ENCODE results near the gene KRT77.

Gene KRT77

GRCh38 chr12:52741375-52742195, 38.3 kb upstream of the KRT77 start:
- Histone ChIP-seq H3K4me1 (ENCODE audit: control insufficient read depth, insufficient read depth, low read length) (no peaks in the 10 kb centered on the region), H3K9me3 (ENCODE audit: control insufficient read depth in 2 of 2, low read length in 2 of 2) (no peaks in the 10 kb centered on the region), H3K36me3 (ENCODE audit: control insufficient read depth in 2 of 2, insufficient read depth in 2 of 2, low read length in 2 of 2) (no peaks in the 10 kb centered on the region), H3K4me3 (ENCODE audit: low read length in 2 of 2) (no peak overlapping the region), H3K27ac (ENCODE audit: low read length) (no peak overlapping the region), H3K27me3 (ENCODE audit: control insufficient read depth in 1 of 2, insufficient read depth in 2 of 2, low read length in 2 of 2) (peaks cover 3 to 17% of the 10 kb centered on the region in 2 donors), H3K9ac (ENCODE audit: low read length in 2 of 2) (no peak overlapping the region)

GRCh38 chr12:52740584-52740983, 37.3 kb upstream of the KRT77 start:
- Histone ChIP-seq H3K4me3 (ENCODE audit: low read length in 2 of 2) (no peak overlapping the region), H3K27me3 (ENCODE audit: control insufficient read depth in 1 of 2, insufficient read depth in 2 of 2, low read length in 2 of 2) (peaks cover 3 to 15% of the 10 kb centered on the region in 2 donors), H3K9ac (ENCODE audit: low read length in 2 of 2) (no peak overlapping the region), H3K27ac (ENCODE audit: low read length) (no peak overlapping the region), H3K36me3 (ENCODE audit: control insufficient read depth in 2 of 2, insufficient read depth in 2 of 2, low read length in 2 of 2) (no peaks in the 10 kb centered on the region), H3K4me1 (ENCODE audit: control insufficient read depth, insufficient read depth, low read length) (no peaks in the 10 kb centered on the region), H3K9me3 (ENCODE audit: control insufficient read depth in 2 of 2, low read length in 2 of 2) (no peaks in the 10 kb centered on the region)

- H3K36me3 ChIP-seq (ENCODE audit: control insufficient read depth in 2 of 2, insufficient read depth in 2 of 2, low read length in 2 of 2) = no peaks in the 10 kb centered on the region
- H3K27me3 ChIP-seq (ENCODE audit: control insufficient read depth in 1 of 2, insufficient read depth in 2 of 2, low read length in 2 of 2) = peaks cover 3 to 13% of the 10 kb centered on the region in 2 donors
- H3K27ac ChIP-seq (ENCODE audit: low read length) = no peak overlapping the region
- no peak overlapping the region for H3K4me3 ChIP-seq (ENCODE audit: low read length in 2 of 2)
- no peaks in the 10 kb centered on the region for H3K9me3 ChIP-seq (ENCODE audit: control insufficient read depth in 2 of 2, low read length in 2 of 2)
- H3K4me1 ChIP-seq (ENCODE audit: control insufficient read depth, insufficient read depth, low read length) = no peaks in the 10 kb centered on the region
- no peak overlapping the region for H3K9ac ChIP-seq (ENCODE audit: low read length in 2 of 2)
These were observed 36.6 kb upstream of the KRT77 start for GRCh38 chr12:52739963-52740362.

GRCh38 chr12:52735816-52736632, 32.7 kb upstream of the KRT77 start:
- Histone ChIP-seq H3K9me3 (ENCODE audit: control insufficient read depth in 2 of 2, low read length in 2 of 2) (peaks cover 0 to 7% of the 10 kb centered on the region in 2 donors), H3K9ac (ENCODE audit: low read length in 2 of 2) (no peak overlapping the region), H3K27me3 (ENCODE audit: control insufficient read depth in 1 of 2, insufficient read depth in 2 of 2, low read length in 2 of 2) (peaks cover 0 to 13% of the 10 kb centered on the region in 2 donors), H3K36me3 (ENCODE audit: control insufficient read depth in 2 of 2, insufficient read depth in 2 of 2, low read length in 2 of 2) (no peaks in the 10 kb centered on the region), H3K27ac (ENCODE audit: low read length) (no peak overlapping the region), H3K4me1 (ENCODE audit: control insufficient read depth, insufficient read depth, low read length) (no peaks in the 10 kb centered on the region), H3K4me3 (ENCODE audit: low read length in 2 of 2) (no peak overlapping the region)

- Histone ChIP-seq H3K36me3 (ENCODE audit: control insufficient read depth in 2 of 2, insufficient read depth in 2 of 2, low read length in 2 of 2) (no peaks in the 10 kb centered on the region), H3K27ac (ENCODE audit: low read length) (no peak overlapping the region), H3K9ac (ENCODE audit: low read length in 2 of 2) (no peak overlapping the region), H3K27me3 (ENCODE audit: control insufficient read depth in 1 of 2, insufficient read depth in 2 of 2, low read length in 2 of 2) (peaks cover 0 to 13% of the 10 kb centered on the region in 2 donors), H3K9me3 (ENCODE audit: control insufficient read depth in 2 of 2, low read length in 2 of 2) (peaks cover 0 to 7% of the 10 kb centered on the region in 2 donors), H3K4me3 (ENCODE audit: low read length in 2 of 2) (no peak overlapping the region), H3K4me1 (ENCODE audit: control insufficient read depth, insufficient read depth, low read length) (no peaks in the 10 kb centered on the region)
These were observed 31.8 kb upstream of the KRT77 start for GRCh38 chr12:52735106-52735505.

- Histone ChIP-seq H3K27me3 (ENCODE audit: control insufficient read depth in 1 of 2, insufficient read depth in 2 of 2, low read length in 2 of 2) (peaks cover 0 to 17% of the 10 kb centered on the region in 2 donors), H3K27ac (ENCODE audit: low read length) (no peak overlapping the region), H3K36me3 (ENCODE audit: control insufficient read depth in 2 of 2, insufficient read depth in 2 of 2, low read length in 2 of 2) (no peaks in the 10 kb centered on the region), H3K4me1 (ENCODE audit: control insufficient read depth, insufficient read depth, low read length) (no peaks in the 10 kb centered on the region), H3K9me3 (ENCODE audit: control insufficient read depth in 2 of 2, low read length in 2 of 2) (peaks cover 0 to 7% of the 10 kb centered on the region in 2 donors), H3K9ac (ENCODE audit: low read length in 2 of 2) (no peak overlapping the region), H3K4me3 (ENCODE audit: low read length in 2 of 2) (no peak overlapping the region)
These were observed 27.5 kb upstream of the KRT77 start for GRCh38 chr12:52730793-52731192.

- no peak overlapping the region for H3K9ac ChIP-seq (ENCODE audit: low read length in 2 of 2)
- no peak overlapping the region for H3K27ac ChIP-seq (ENCODE audit: low read length)
These were observed 27.1 kb upstream of the KRT77 start for GRCh38 chr12:52730383-52730782.

GRCh38 chr12:52729147-52729546, 25.8 kb upstream of the KRT77 start:
- Histone ChIP-seq H3K36me3 (ENCODE audit: control insufficient read depth in 2 of 2, insufficient read depth in 2 of 2, low read length in 2 of 2) (no peaks in the 10 kb centered on the region), H3K9ac (ENCODE audit: low read length in 2 of 2) (no peak overlapping the region), H3K4me3 (ENCODE audit: low read length in 2 of 2) (no peak overlapping the region), H3K4me1 (ENCODE audit: control insufficient read depth, insufficient read depth, low read length) (no peaks in the 10 kb centered on the region), H3K27ac (ENCODE audit: low read length) (no peak overlapping the region), H3K27me3 (ENCODE audit: control insufficient read depth in 1 of 2, insufficient read depth in 2 of 2, low read length in 2 of 2) (peaks cover 0 to 16% of the 10 kb centered on the region in 2 donors), H3K9me3 (ENCODE audit: control insufficient read depth in 2 of 2, low read length in 2 of 2) (peaks cover 0 to 6% of the 10 kb centered on the region in 2 donors)

More at GRCh38 chr12:52730383-52730782, 27.1 kb upstream of the KRT77 start:
- Histone ChIP-seq H3K27me3 (ENCODE audit: control insufficient read depth in 1 of 2, insufficient read depth in 2 of 2, low read length in 2 of 2) (peaks cover 0 to 17% of the 10 kb centered on the region in 2 donors), H3K36me3 (ENCODE audit: control insufficient read depth in 2 of 2, insufficient read depth in 2 of 2, low read length in 2 of 2) (no peaks in the 10 kb centered on the region), H3K4me3 (ENCODE audit: low read length in 2 of 2) (no peak overlapping the region), H3K9me3 (ENCODE audit: control insufficient read depth in 2 of 2, low read length in 2 of 2) (peaks cover 0 to 7% of the 10 kb centered on the region in 2 donors), H3K4me1 (ENCODE audit: control insufficient read depth, insufficient read depth, low read length) (no peaks in the 10 kb centered on the region)

GRCh38 chr12:52728374-52728773, 25.1 kb upstream of the KRT77 start:
- Histone ChIP-seq H3K36me3 (ENCODE audit: control insufficient read depth in 2 of 2, insufficient read depth in 2 of 2, low read length in 2 of 2) (no peaks in the 10 kb centered on the region), H3K4me3 (ENCODE audit: low read length in 2 of 2) (no peak overlapping the region), H3K9me3 (ENCODE audit: control insufficient read depth in 2 of 2, low read length in 2 of 2) (no peaks in the 10 kb centered on the region), H3K27ac (ENCODE audit: low read length) (no peak overlapping the region), H3K4me1 (ENCODE audit: control insufficient read depth, insufficient read depth, low read length) (no peaks in the 10 kb centered on the region), H3K9ac (ENCODE audit: low read length in 2 of 2) (no peak overlapping the region), H3K27me3 (ENCODE audit: control insufficient read depth in 1 of 2, insufficient read depth in 2 of 2, low read length in 2 of 2) (peaks cover 3 to 15% of the 10 kb centered on the region in 2 donors)

GRCh38 chr12:52727037-52727436, 23.7 kb upstream of the KRT77 start:
- no peaks in the 10 kb centered on the region for H3K4me1 ChIP-seq (ENCODE audit: control insufficient read depth, insufficient read depth, low read length)

More at GRCh38 chr12:52727037-52727436, 23.7 kb upstream of the KRT77 start:
- Histone ChIP-seq H3K4me3 (ENCODE audit: low read length in 2 of 2) (no peak overlapping the region), H3K36me3 (ENCODE audit: control insufficient read depth in 2 of 2, insufficient read depth in 2 of 2, low read length in 2 of 2) (no peaks in the 10 kb centered on the region), H3K27me3 (ENCODE audit: control insufficient read depth in 1 of 2, insufficient read depth in 2 of 2, low read length in 2 of 2) (peaks cover 3 to 14% of the 10 kb centered on the region in 2 donors), H3K9me3 (ENCODE audit: control insufficient read depth in 2 of 2, low read length in 2 of 2) (no peaks in the 10 kb centered on the region), H3K27ac (ENCODE audit: low read length) (no peak overlapping the region), H3K9ac (ENCODE audit: low read length in 2 of 2) (no peak overlapping the region)

Measured in stomach smooth muscle (tissue), 2 donors.